SU-DHL-6 (cell line): ENCODE results near the gene BDKRB2.

ENCODE experiments used
- EZH2phosphoT487 ChIP-seq: fragments of 200-600 bp; sonication (generic), shearing (Covaris generic); conservative IDR thresholded peaks from 2 replicates; pipeline ENCODE4 v1.6.1; 2018; ENCODE audit warnings: mild to moderate bottlenecking, antibody characterized with exemption, low read length, moderate library complexity, mixed read lengths
- TF ChIP-seq, protein P1 (sequence below): fragments of 200-600 bp; sonication (generic); IDR thresholded peaks from one replicate; pipeline ENCODE4 v1.5.1; 2017; ENCODE audit warnings: antibody characterized with exemption, mild to moderate bottlenecking, low read length, moderate library complexity; ENCODE audit not compliant: insufficient read depth, poor library complexity, severe bottlenecking

DNA sequence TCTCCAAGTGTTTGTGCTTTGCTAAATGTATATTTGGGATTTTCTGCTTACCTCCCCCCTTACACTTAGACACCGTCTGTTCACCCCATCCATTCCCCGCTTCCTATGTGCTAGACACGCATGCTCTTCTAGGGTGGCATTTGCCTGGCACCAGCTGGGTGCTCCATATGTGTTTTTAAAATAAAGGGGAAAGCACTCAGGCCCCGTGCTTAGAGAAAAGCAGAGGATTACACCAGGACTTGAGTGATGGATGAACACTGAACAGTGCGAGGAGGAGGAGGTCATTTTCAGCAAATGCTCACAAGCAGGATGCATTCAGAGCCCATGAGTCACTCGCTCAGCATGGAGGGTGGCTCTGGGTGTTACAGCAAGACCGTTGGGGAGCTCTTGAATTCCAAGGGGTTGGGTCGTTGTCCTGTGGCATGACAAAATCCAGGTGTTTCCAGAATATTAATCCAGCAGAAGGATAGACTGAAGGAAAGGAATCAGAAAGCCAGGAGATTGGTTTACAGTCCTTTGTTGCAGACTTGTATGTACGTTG is 48.4 kb downstream of the BDKRB2 start:
- TF ChIP-seq, protein P1, sequence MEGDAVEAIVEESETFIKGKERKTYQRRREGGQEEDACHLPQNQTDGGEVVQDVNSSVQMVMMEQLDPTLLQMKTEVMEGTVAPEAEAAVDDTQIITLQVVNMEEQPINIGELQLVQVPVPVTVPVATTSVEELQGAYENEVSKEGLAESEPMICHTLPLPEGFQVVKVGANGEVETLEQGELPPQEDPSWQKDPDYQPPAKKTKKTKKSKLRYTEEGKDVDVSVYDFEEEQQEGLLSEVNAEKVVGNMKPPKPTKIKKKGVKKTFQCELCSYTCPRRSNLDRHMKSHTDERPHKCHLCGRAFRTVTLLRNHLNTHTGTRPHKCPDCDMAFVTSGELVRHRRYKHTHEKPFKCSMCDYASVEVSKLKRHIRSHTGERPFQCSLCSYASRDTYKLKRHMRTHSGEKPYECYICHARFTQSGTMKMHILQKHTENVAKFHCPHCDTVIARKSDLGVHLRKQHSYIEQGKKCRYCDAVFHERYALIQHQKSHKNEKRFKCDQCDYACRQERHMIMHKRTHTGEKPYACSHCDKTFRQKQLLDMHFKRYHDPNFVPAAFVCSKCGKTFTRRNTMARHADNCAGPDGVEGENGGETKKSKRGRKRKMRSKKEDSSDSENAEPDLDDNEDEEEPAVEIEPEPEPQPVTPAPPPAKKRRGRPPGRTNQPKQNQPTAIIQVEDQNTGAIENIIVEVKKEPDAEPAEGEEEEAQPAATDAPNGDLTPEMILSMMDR, result no peak
- TF ChIP-seq EZH2phosphoT487, result no peak
